GM23248 (cell line): Measurements from ENCODE around the gene SNAPC1. TPM values are rescaled to one million over a fixed set of nuclear protein-coding genes. Genes with fewer than 3 reads are reported as not detected.

Experiments used
- DNase-seq: peaks from one replicate; pipeline ENCODE4 v3.0.0-alpha.2; 2015
- H2AFZ ChIP-seq: fragments of 200-600 bp; sonication (generic); 2 replicates; pipeline ENCODE4 v1.6.1; 2016; ENCODE audit warnings: antibody characterized with exemption
- H3F3A ChIP-seq: fragments of 200-600 bp; sonication (generic); 2 replicates; pipeline ENCODE4 v1.6.1; 2016; ENCODE audit warnings: mild to moderate bottlenecking, antibody characterized with exemption, mixed run types; ENCODE audit not compliant: insufficient read depth
- H3K27ac ChIP-seq: fragments of 200-600 bp; sonication (generic); 2 replicates; pipeline ENCODE4 v1.5.1; 2016; ENCODE audit warnings: mild to moderate bottlenecking
- H3K27me3 ChIP-seq: fragments of 200-600 bp; sonication (generic); replicated peaks from 2 replicates; pipeline ENCODE4 v1.6.1; 2016; ENCODE audit warnings: mild to moderate bottlenecking; ENCODE audit not compliant: insufficient read depth
- H3K36me3 ChIP-seq: fragments of 200-600 bp; sonication (generic); 2 replicates; pipeline ENCODE4 v1.6.1; 2016; ENCODE audit warnings: low read depth, mild to moderate bottlenecking
- H3K4me1 ChIP-seq: fragments of 200-600 bp; sonication (generic); 2 replicates; pipeline ENCODE4 v1.6.1; 2016; ENCODE audit warnings: mild to moderate bottlenecking; ENCODE audit not compliant: insufficient read depth
- H3K4me2 ChIP-seq: fragments of 200-600 bp; sonication (generic); one replicate; pipeline ENCODE4 v1.6.1; 2016; ENCODE audit warnings: mild to moderate bottlenecking; ENCODE audit not compliant: unreplicated experiment
- H3K4me3 ChIP-seq: fragments of 200-600 bp; sonication (generic); 2 replicates; pipeline ENCODE4 v1.5.1; 2016; ENCODE audit warnings: mild to moderate bottlenecking
- H3K79me2 ChIP-seq: fragments of 200-600 bp; sonication (generic); 2 replicates; pipeline ENCODE4 v1.6.1; 2016; ENCODE audit warnings: mild to moderate bottlenecking; ENCODE audit not compliant: insufficient read depth
- H3K9ac ChIP-seq: fragments of 200-600 bp; sonication (generic); 2 replicates; pipeline ENCODE4 v1.6.1; 2016; ENCODE audit warnings: mild to moderate bottlenecking
- H3K9me2 ChIP-seq: fragments of 200-600 bp; sonication (generic); 2 replicates; pipeline ENCODE4 v1.6.1; 2016; ENCODE audit warnings: mixed run types, mild to moderate bottlenecking, moderate library complexity; ENCODE audit not compliant: insufficient read depth
- H3K9me3 ChIP-seq: fragments of 200-600 bp; sonication (generic); one replicate; pipeline ENCODE4 v1.6.1; 2017; ENCODE audit warnings: low read depth
- H4K20me1 ChIP-seq: fragments of 200-600 bp; sonication (generic); 2 replicates; pipeline ENCODE4 v1.6.0; 2016; ENCODE audit not compliant: insufficient read depth
- EZH2 ChIP-seq: fragments of 200-600 bp; sonication (generic); IDR thresholded peaks from 2 replicates; pipeline ENCODE4 v1.6.1; 2018; ENCODE audit warnings: antibody characterized with exemption, mild to moderate bottlenecking; ENCODE audit not compliant: insufficient read depth, poor library complexity, severe bottlenecking
- EZH2phosphoT487 ChIP-seq: fragments of 200-600 bp; sonication (generic); IDR thresholded peaks from 2 replicates; pipeline ENCODE4 v1.6.1; 2018; ENCODE audit warnings: antibody characterized with exemption, moderate library complexity, mild to moderate bottlenecking, low read depth; ENCODE audit not compliant: insufficient read depth
- WGBS, 2 experiments: methylation state at CpG; one replicate each; pipeline ENCODE4 v1.1.6; 2015 to 2017; ENCODE audit warnings: low lambda C conversion rate in 2 of 2, low coverage in 1 of 2; ENCODE audit errors: missing lambda C conversion rate in 2 of 2; 5-methylcytosine and 5-hydroxymethylcytosine counted together
- in situ Hi-C: fragments of 300-500 bp; cut with MboI; formaldehyde crosslinking; loops from 2 replicates; pipeline ENCODE4 v1.15.0; 2020
- polyA plus RNA-seq: library from polyadenylated mRNA; unstranded; fragments of >200 nt; fragmentation: Nextera tagmentation; extraction: Ambion mirVana; gene quantifications from 2 replicates; pipeline ENCODE4 v1.2.1, GENCODE V29; 2016
- total RNA-seq: library from RNA; depleted of rRNA; stranded (reverse); fragments of >200 nt; shearing (Covaris generic); gene quantifications from 2 replicates; pipeline ENCODE4 v1.2.3, GENCODE V29; 2014

The SNAPC1 gene
- total and polyA plus RNA-seq, 2 experiments from 2014 or later: 35.9 to 41.6 TPM

DNA sequence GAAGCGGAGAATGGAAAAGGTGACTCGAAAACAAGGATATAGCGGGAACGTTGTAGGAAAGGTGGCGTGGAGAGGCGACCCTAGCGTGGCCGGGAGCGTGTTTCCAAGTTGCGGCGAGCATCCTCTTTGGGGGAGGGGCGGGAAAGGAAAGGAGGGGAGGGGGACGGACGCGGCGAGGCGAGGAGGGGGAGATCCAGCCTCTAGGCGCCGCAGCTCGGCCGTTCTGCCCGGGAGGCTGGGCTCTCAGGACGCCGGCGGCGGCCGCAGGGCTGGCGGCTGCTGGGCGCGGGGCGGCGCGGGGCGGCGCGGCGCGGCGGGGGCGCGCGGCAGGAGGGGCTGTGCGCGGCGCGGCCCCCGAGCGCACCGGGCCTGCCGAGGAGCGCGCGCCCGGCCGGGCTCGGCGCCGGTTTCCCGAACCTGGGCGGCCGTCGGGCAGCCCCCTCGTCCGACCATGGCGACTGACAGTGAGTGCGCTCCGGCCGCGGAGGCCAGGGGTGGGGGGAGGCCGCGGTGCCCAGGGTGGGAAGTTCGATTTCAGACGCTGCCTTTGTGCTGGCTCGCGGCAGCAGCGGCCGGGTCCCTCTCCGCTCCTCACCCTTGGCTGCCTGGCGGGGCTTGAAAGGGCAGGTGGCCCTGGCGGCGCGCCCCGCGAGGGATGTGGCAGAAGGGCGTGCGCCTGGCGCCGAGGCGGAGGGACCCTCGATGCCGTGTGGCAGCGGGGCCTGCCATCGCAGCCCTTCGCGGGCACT, 50.3 kb downstream of the SNAPC1 start, which contains the start of gene SYT16:
Gene SYT16, plus strand, starts transcription at position 357 of the 749 bp plus-strand sequence.
- Histone ChIP-seq H4K20me1 (no peaks in the 10 kb centered on the region), H3K4me1 (no peaks in the 10 kb centered on the region), H2AFZ (peak within 1 kb of the TSS; percentile 69), H3F3A (no peaks in the 10 kb centered on the region), H3K27ac (no peak within 1 kb of the TSS), H3K4me3 (peak within 1 kb of the TSS; percentile 66), H3K9me2 (no peaks in the 10 kb centered on the region), H3K9ac (no peak within 1 kb of the TSS), H3K27me3 (peaks cover 38% of the 10 kb centered on the region), H3K36me3 (no peaks in the 10 kb centered on the region), H3K4me2 (peak within 1 kb of the TSS; percentile 73), H3K9me3 (no peaks in the 10 kb centered on the region), H3K79me2 (no peaks in the 10 kb centered on the region)
- TF ChIP-seq EZH2 (no peak), EZH2phosphoT487 (no peak)
- peak; percentile 23 for DNase-seq
- WGBS, 2 experiments: 4 to 6% methylated on average over 35 to 46 of the region's 95 CpGs
- in situ Hi-C loops: no loop called here

DNA sequence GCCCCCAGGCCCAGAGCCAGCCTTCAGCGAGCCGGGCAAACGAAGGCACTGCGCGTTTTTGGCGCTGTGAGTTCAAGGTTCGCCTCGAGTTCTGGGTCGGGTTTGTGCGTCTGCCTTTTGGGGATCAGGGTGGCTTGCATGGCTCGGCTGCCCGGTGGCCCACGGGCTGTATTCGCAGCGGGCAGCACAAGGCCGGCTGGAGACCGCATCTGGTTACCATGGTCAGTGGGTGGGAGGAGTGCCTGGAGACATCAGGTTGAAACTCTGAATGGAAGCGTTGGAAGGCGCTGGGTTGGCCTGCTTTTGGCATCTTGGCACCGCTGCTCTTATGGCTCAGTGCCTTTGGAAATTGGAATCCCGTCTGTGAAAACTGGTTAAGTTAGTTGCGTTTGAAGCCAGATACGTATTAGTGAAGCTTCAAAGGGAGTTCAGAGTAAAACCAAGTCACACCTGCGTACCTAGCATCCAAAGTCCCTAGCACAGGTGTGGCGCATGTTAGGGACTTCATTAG, 50.9 kb downstream of the SNAPC1 start:
- H3K9me2 ChIP-seq: no peaks in the 10 kb centered on the region
- H2AFZ ChIP-seq: peak overlapping the region; percentile 69
- no peaks in the 10 kb centered on the region for H3K36me3 ChIP-seq
- H4K20me1 ChIP-seq: no peaks in the 10 kb centered on the region
- H3F3A ChIP-seq: no peaks in the 10 kb centered on the region
- no peaks in the 10 kb centered on the region for H3K4me1 ChIP-seq
- peaks cover 41% of the 10 kb centered on the region for H3K27me3 ChIP-seq
- TF ChIP-seq EZH2 (peak; percentile 80), EZH2phosphoT487 (no peak)
- 12 to 15% methylated on average over 20 to 25 of the region's 25 CpGs for WGBS, 2 experiments
- no peak overlapping the region for H3K9ac ChIP-seq
- H3K9me3 ChIP-seq: no peaks in the 10 kb centered on the region
- H3K79me2 ChIP-seq: no peaks in the 10 kb centered on the region
- H3K4me2 ChIP-seq: peak overlapping the region; percentile 73
- peak overlapping the region; percentile 66 for H3K4me3 ChIP-seq
- peak; percentile 20 for DNase-seq
- in situ Hi-C loops: no loop called here
- H3K27ac ChIP-seq: no peak overlapping the region

DNA sequence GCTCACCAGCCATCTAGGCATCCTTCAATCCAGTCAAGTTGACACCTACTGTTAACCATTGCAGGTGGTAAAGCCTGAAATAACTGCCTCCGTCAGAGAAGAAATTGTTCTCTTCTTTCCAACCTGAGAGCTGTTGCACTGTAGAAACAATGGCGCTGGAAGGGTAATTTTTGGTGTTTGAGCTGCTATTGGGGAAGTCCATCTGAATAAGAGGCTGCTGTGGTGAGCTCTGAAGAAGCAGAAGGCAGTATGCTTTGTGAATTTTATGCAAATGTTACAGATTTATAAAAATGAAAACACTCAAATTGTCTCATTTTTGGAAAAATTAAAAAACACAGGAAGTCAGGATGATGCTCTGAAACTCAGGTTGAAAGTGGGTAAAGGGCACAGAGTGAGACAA, 60.2 kb downstream of the SNAPC1 start:
- Histone ChIP-seq H3K27me3 (peaks cover 4% of the 10 kb centered on the region; the same call in 1 of the 2 replicates), H3K9me3 (no peaks in the 10 kb centered on the region), H3K79me2 (no peaks in the 10 kb centered on the region), H3K4me1 (no peaks in the 10 kb centered on the region), H3F3A (no peaks in the 10 kb centered on the region), H3K27ac (no peak overlapping the region), H3K9me2 (no peaks in the 10 kb centered on the region), H4K20me1 (no peaks in the 10 kb centered on the region), H3K4me3 (no peak overlapping the region), H2AFZ (no peak overlapping the region), H3K36me3 (no peaks in the 10 kb centered on the region), H3K9ac (no peak overlapping the region), H3K4me2 (no peak overlapping the region)
- in situ Hi-C loops: no loop called here
- TF ChIP-seq EZH2 (no peak), EZH2phosphoT487 (no peak)
- DNase-seq: no peak
- WGBS, 2 experiments: 45% methylated on average over 2 of the region's 2 CpGs

DNA sequence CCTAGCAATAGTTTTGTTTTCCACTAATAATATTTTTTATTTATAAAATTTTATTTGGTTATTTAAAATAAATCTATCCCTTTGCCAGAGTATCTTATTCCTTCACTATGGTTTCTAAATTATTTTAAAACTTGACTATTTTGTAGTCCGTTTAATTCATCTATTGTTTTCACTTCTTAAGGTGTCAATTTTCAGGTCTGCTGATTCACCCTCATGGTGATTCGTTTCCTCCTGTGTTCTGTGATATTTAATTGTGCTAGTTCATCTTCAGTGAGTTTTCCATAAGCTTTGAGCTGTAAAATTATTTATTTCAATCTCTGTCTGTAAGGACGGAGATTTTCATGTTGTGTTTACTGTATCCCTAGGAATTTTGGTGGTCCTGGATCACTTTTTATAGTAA, 70.6 kb downstream of the SNAPC1 start:
- Histone ChIP-seq H3K36me3 (no peaks in the 10 kb centered on the region), H3K9me2 (no peaks in the 10 kb centered on the region), H3F3A (no peaks in the 10 kb centered on the region), H3K79me2 (peaks cover 21% of the 10 kb centered on the region; the same call in 1 of the 2 replicates), H3K4me1 (no peaks in the 10 kb centered on the region), H3K4me2 (no peak overlapping the region), H2AFZ (no peak overlapping the region), H4K20me1 (no peaks in the 10 kb centered on the region), H3K9me3 (no peaks in the 10 kb centered on the region), H3K9ac (no peak overlapping the region), H3K27ac (no peak overlapping the region), H3K27me3 (no peaks in the 10 kb centered on the region), H3K4me3 (no peak overlapping the region)
- in situ Hi-C loops: loop anchor here (5.0 to 10.0 kb wide), 2 partner anchors 380 to 528 kb away; no protein-coding TSS in a partner anchor
- DNase-seq: no peak
- TF ChIP-seq EZH2phosphoT487: no peak
- TF ChIP-seq EZH2: no peak
- WGBS, 2 experiments: 61 to 65% methylated on average over 3 of the region's 3 CpGs
